ENCODE results near the gene DAPL1. TPM values are rescaled to one million over a fixed set of nuclear protein-coding genes. Genes with fewer than 3 reads are reported as not detected.

DAPL1 gene
- total RNA-seq, 4 donors from 2014 or later = 3.0 TPM; not detected in 3

GRCh38 chr2:158756331-158756730 is 38.8 kb upstream of the DAPL1 start:
- 85 to 86% methylated on average over 8 of the region's 8 CpGs for WGBS, 2 donors (ENCODE audit: low coverage in 1 of 2)
- peaks cover 0 to 6% (median 0%) of the 10 kb centered on the region in 3 donors for H3K9me3 ChIP-seq
- H3K4me1 ChIP-seq = peaks cover 3 to 13% (median 4%) of the 10 kb centered on the region in 3 donors
- H3K27ac ChIP-seq = no peak overlapping the region
- no peaks in the 10 kb centered on the region for H3K36me3 ChIP-seq
- no peaks in the 10 kb centered on the region for H3K27me3 ChIP-seq
- no peak overlapping the region for H3K4me3 ChIP-seq
- ATAC-seq = no peak
- TF ChIP-seq POLR2A (IDR thresholded peaks at IDR 0.05) (no peak), CTCF (IDR thresholded peaks at IDR 0.05) (no peak), POLR2AphosphoS5 (IDR thresholded peaks at IDR 0.05) (no peak), EP300 (IDR thresholded peaks at IDR 0.05) (no peak)

GRCh38 chr2:158756976-158757375 is 38.1 kb upstream of the DAPL1 start:
- Histone ChIP-seq H3K27ac (no peak overlapping the region), H3K9me3 (peaks cover 0 to 6% (median 0%) of the 10 kb centered on the region in 3 donors), H3K27me3 (no peaks in the 10 kb centered on the region), H3K4me1 (peaks cover 3 to 13% (median 4%) of the 10 kb centered on the region in 3 donors), H3K4me3 (no peak overlapping the region), H3K36me3 (no peaks in the 10 kb centered on the region)
- TF ChIP-seq POLR2A (IDR thresholded peaks at IDR 0.05) = no peak
- no peak for TF ChIP-seq CTCF (IDR thresholded peaks at IDR 0.05)
- TF ChIP-seq POLR2AphosphoS5 (IDR thresholded peaks at IDR 0.05) = no peak
- no peak for TF ChIP-seq EP300 (IDR thresholded peaks at IDR 0.05)
- ATAC-seq = no peak
- 71 to 86% methylated on average over 3 to 10 of the region's 10 CpGs for WGBS, 2 donors (ENCODE audit: low coverage in 1 of 2)

- Histone ChIP-seq H3K27ac (no peak overlapping the region), H3K36me3 (no peaks in the 10 kb centered on the region), H3K27me3 (no peaks in the 10 kb centered on the region), H3K4me3 (no peak overlapping the region), H3K4me1 (no peaks in the 10 kb centered on the region), H3K9me3 (peaks cover 0 to 6% (median 0%) of the 10 kb centered on the region in 3 donors)
- TF ChIP-seq POLR2A (IDR thresholded peaks at IDR 0.05) (no peak), POLR2AphosphoS5 (IDR thresholded peaks at IDR 0.05) (no peak), CTCF (IDR thresholded peaks at IDR 0.05) (no peak), EP300 (IDR thresholded peaks at IDR 0.05) (no peak)
- WGBS, 2 donors (ENCODE audit: low coverage in 1 of 2) = 43% methylated on average over 1 of the region's 1 CpG; no CpG with 5 or more reads in 1 of the 2 donors
- ATAC-seq = no peak
These were observed 34.2 kb upstream of the DAPL1 start for GRCh38 chr2:158760887-158761286.

- WGBS, 2 donors (ENCODE audit: low coverage in 1 of 2) = no CpG with 5 or more reads among the region's 4 CpGs
- H3K4me1 ChIP-seq = no peaks in the 10 kb centered on the region
- no peaks in the 10 kb centered on the region for H3K27me3 ChIP-seq
- H3K36me3 ChIP-seq = no peaks in the 10 kb centered on the region
- no peak overlapping the region for H3K4me3 ChIP-seq
- H3K9me3 ChIP-seq = peaks cover 0 to 6% (median 0%) of the 10 kb centered on the region in 3 donors
- TF ChIP-seq CTCF (IDR thresholded peaks at IDR 0.05) (no peak), EP300 (IDR thresholded peaks at IDR 0.05) (no peak), POLR2A (IDR thresholded peaks at IDR 0.05) (no peak), POLR2AphosphoS5 (IDR thresholded peaks at IDR 0.05) (no peak)
- H3K27ac ChIP-seq = no peak overlapping the region
- ATAC-seq = no peak
These were observed 33.5 kb upstream of the DAPL1 start for GRCh38 chr2:158761621-158762020.

GRCh38 chr2:158762336-158762735 is 32.8 kb upstream of the DAPL1 start:
- Histone ChIP-seq H3K9me3 (peaks cover 0 to 6% (median 0%) of the 10 kb centered on the region in 3 donors), H3K4me1 (no peaks in the 10 kb centered on the region), H3K27ac (no peak overlapping the region), H3K27me3 (no peaks in the 10 kb centered on the region), H3K36me3 (no peaks in the 10 kb centered on the region), H3K4me3 (no peak overlapping the region)
- TF ChIP-seq CTCF (IDR thresholded peaks at IDR 0.05) (no peak), POLR2AphosphoS5 (IDR thresholded peaks at IDR 0.05) (no peak), EP300 (IDR thresholded peaks at IDR 0.05) (no peak), POLR2A (IDR thresholded peaks at IDR 0.05) (no peak)
- 86 to 93% methylated on average over 2 to 3 of the region's 3 CpGs for WGBS, 2 donors (ENCODE audit: low coverage in 1 of 2)
- ATAC-seq = no peak
